Calu3 (cell line): ENCODE results near the gene ZP2. TPM values are rescaled to one million over a fixed set of nuclear protein-coding genes. Genes with fewer than 3 reads are reported as not detected.

Experiments used
- BruUV-seq: library from RNA; stranded (reverse); fragments of 400-500 nt; replicated peaks from 2 replicates; lab custom pipeline; 2021; lab: Mats Ljungman, UMichigan
- CTCF ChIA-PET: fragments of 300-600 bp; sonication (Branson Sonifier 250); formaldehyde crosslinking; loops from one replicate; lab custom pipeline; 2022; ENCODE audit warnings: antibody characterized with exemption; lab: Charles Lee
- DNase-seq: peaks from one replicate; pipeline ENCODE4 v3.0.0; 2022
- H3K27ac Mint-ChIP-seq: one replicate; pipeline ENCODE4 v1.8.0; 2022; ENCODE audit warnings: mixed read lengths; ENCODE audit not compliant: unreplicated experiment
- H3K27me3 Mint-ChIP-seq: one replicate; pipeline ENCODE4 v1.8.0; 2022; ENCODE audit warnings: mixed read lengths; ENCODE audit not compliant: unreplicated experiment
- H3K36me3 Mint-ChIP-seq: one replicate; pipeline ENCODE4 v1.8.0; 2022; ENCODE audit warnings: mild to moderate bottlenecking, moderate library complexity, mixed read lengths; ENCODE audit not compliant: insufficient read depth, unreplicated experiment
- H3K4me1 Mint-ChIP-seq: one replicate; pipeline ENCODE4 v1.8.0; 2022; ENCODE audit warnings: mild to moderate bottlenecking, low read depth, mixed read lengths; ENCODE audit not compliant: unreplicated experiment
- H3K4me3 Mint-ChIP-seq: one replicate; pipeline ENCODE4 v1.8.0; 2022; ENCODE audit warnings: mild to moderate bottlenecking, low read depth, moderate library complexity, mixed read lengths; ENCODE audit not compliant: unreplicated experiment
- H3K9me3 Mint-ChIP-seq: one replicate; pipeline ENCODE4 v1.8.0; 2022; ENCODE audit warnings: low read depth, mixed read lengths; ENCODE audit not compliant: unreplicated experiment
- intact Hi-C: fragments of 100-400 bp; cut with micrococcal nuclease; formaldehyde crosslinking; loops from one replicate; pipeline ENCODE4 v1.10.0; 2022; ENCODE audit not compliant: unreplicated experiment
- total RNA-seq: library from RNA; stranded (reverse); gene quantifications from 2 replicates; pipeline ENCODE4 v1.2.3, GENCODE V29; 2022
- TF ChIP-seq, protein P1 (sequence below): fragments of 200-600 bp; IDR thresholded peaks from one replicate; pipeline ENCODE4 v1.8.0; 2022; ENCODE audit warnings: antibody characterized with exemption; ENCODE audit not compliant: unreplicated experiment

ZP2 gene
- total RNA-seq, 1 experiment from 2014 or later = not detected

DNA sequence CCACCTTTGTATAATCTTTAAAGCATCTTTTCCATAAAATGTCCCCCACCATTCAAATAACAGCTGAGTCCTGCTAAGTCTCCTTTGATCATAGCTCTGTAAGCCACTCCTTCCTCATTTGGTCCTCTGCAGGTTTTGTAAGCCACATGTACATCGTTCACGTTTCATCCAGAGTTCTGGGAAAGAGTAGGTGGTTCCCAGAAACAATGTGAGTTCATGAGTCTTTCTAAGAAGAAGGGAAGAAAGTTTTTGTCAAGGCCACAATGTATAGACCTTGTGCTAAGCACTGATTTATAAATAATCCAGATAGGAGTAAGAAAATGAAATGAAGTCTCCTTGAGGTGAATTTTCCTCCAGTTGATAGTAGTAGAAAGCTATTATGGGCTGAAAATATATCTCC is 13.4 kb upstream of the ZP2 start:
- BruUV-seq = no TSS peak
- H3K27me3 Mint-ChIP-seq = no peaks in the 10 kb centered on the region

GRCh38 chr16:21223787-21224186 is 12.4 kb upstream of the ZP2 start:
- DNase-seq = no peak
- Mint-ChIP-seq H3K9me3 (no peaks in the 10 kb centered on the region), H3K4me1 (peaks cover 21% of the 10 kb centered on the region), H3K27me3 (no peaks in the 10 kb centered on the region), H3K4me3 (no peak overlapping the region), H3K36me3 (no peaks in the 10 kb centered on the region), H3K27ac (no peak overlapping the region)
- BruUV-seq = no TSS peak
- TF ChIP-seq, protein P1, sequence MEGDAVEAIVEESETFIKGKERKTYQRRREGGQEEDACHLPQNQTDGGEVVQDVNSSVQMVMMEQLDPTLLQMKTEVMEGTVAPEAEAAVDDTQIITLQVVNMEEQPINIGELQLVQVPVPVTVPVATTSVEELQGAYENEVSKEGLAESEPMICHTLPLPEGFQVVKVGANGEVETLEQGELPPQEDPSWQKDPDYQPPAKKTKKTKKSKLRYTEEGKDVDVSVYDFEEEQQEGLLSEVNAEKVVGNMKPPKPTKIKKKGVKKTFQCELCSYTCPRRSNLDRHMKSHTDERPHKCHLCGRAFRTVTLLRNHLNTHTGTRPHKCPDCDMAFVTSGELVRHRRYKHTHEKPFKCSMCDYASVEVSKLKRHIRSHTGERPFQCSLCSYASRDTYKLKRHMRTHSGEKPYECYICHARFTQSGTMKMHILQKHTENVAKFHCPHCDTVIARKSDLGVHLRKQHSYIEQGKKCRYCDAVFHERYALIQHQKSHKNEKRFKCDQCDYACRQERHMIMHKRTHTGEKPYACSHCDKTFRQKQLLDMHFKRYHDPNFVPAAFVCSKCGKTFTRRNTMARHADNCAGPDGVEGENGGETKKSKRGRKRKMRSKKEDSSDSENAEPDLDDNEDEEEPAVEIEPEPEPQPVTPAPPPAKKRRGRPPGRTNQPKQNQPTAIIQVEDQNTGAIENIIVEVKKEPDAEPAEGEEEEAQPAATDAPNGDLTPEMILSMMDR = no peak
- CTCF ChIA-PET = no interaction called here
- intact Hi-C loops = no loop called here

More for the DNA sequence above, 13.4 kb upstream of the ZP2 start:
- DNase-seq = no peak
- TF ChIP-seq, protein P1 = no peak
- Mint-ChIP-seq H3K36me3 (no peaks in the 10 kb centered on the region), H3K4me1 (peaks cover 21% of the 10 kb centered on the region), H3K27ac (no peak overlapping the region), H3K9me3 (no peaks in the 10 kb centered on the region), H3K4me3 (no peak overlapping the region)
- CTCF ChIA-PET = no interaction called here
- intact Hi-C loops = no loop called here

DNA sequence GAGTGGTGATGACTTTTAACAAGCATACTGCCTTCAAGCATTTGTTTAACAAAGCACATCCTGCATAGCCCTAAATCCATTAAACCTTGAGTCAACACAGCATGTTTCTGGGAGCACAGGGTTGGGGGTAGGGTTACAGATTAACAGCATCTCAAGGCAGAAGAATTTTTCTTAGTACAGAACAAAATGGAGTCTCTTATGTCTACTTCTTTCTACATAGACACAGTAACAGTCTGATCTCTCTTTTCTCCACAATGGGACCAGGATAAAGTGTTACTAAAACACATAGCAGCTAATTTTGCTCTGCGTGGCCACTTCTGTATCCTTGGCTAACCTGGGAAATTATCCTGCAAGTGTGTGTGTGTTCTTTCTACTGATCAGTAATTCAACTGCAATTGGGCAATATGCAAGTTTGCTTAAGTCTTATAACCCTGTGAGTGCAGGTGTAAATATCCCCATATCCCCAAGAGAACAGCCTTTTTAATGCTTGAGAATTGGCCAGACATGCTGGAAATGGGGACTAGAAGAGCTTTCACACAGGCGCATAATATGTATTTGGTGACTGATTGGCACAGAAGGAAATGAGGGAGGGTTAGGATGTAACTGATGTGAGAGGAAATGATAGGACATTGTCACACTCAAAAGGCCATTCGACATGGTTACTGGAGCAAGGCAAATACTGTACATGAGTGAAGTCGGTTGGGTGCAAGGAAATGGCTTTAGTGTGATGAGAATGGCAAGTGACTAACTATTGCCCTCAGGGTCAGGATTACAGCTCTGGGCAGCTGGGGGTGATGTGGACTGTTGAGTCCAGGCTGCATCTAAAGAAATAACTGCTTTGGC is 11.3 kb upstream of the ZP2 start:
- Mint-ChIP-seq H3K27me3 (no peaks in the 10 kb centered on the region), H3K9me3 (no peaks in the 10 kb centered on the region), H3K4me1 (peaks cover 21% of the 10 kb centered on the region), H3K36me3 (no peaks in the 10 kb centered on the region), H3K4me3 (no peak overlapping the region), H3K27ac (no peak overlapping the region)
- intact Hi-C loops = no loop called here
- no TSS peak for BruUV-seq
- TF ChIP-seq, protein P1 = no peak
- CTCF ChIA-PET = no interaction called here
- peak; percentile 12 for DNase-seq

GRCh38 chr16:21219551-21219950 is 8.2 kb upstream of the ZP2 start:
- H3K36me3 Mint-ChIP-seq = no peaks in the 10 kb centered on the region

More at GRCh38 chr16:21219551-21219950, 8.2 kb upstream of the ZP2 start:
- intact Hi-C loops = no loop called here
- H3K4me3 Mint-ChIP-seq = no peak overlapping the region
- DNase-seq = no peak
- no peaks in the 10 kb centered on the region for H3K9me3 Mint-ChIP-seq
- H3K27me3 Mint-ChIP-seq = no peaks in the 10 kb centered on the region
- H3K27ac Mint-ChIP-seq = no peak overlapping the region
- H3K4me1 Mint-ChIP-seq = peaks cover 21% of the 10 kb centered on the region
- no TSS peak for BruUV-seq
- CTCF ChIA-PET = interaction anchor here (0.8 kb wide), 1 partner anchor 25 kb away, joined by 3 read pairs; no protein-coding TSS in a partner anchor
- TF ChIP-seq, protein P1 = no peak
